ENCODE measurements around the gene TSEN54. TPM values are rescaled to one million over a fixed set of nuclear protein-coding genes. Genes with fewer than 3 reads are reported as not detected.

Gene TSEN54
- total RNA-seq, 1 experiment from 2014 or later = 87.3 TPM

- Histone ChIP-seq H3K9me2 (ENCODE audit: insufficient read depth) (no peaks in the 10 kb centered on the region), H3K4me1 (ENCODE audit: control insufficient read depth in 1 of 2, insufficient read depth in 2 of 2, low read length in 2 of 2) (peaks cover 0 to 14% of the 10 kb centered on the region in 2 experiments; a peak in 1 of 4 replicates), H3K27me3 (ENCODE audit: insufficient read depth, low read length) (no peaks in the 10 kb centered on the region), H2AFZ (ENCODE audit: low read depth, low read length, poor library complexity, severe bottlenecking) (no peak overlapping the region), H3K4me2 (ENCODE audit: low read length) (no peak overlapping the region), H3K9me3 (ENCODE audit: control insufficient read depth in 1 of 2, insufficient read depth in 1 of 2, low read depth in 1 of 2, low read length in 2 of 2) (no peaks in the 10 kb centered on the region), H3K9ac (ENCODE audit: low read length) (no peak overlapping the region), H3K27ac (ENCODE audit: low read depth, low read length) (no peak overlapping the region), H3K79me2 (ENCODE audit: insufficient read depth, low read length) (peaks cover 7% of the 10 kb centered on the region; the same call in 1 of the 2 replicates), H3K4me3 (replicated peaks in 1 of 2; ENCODE audit: low read depth in 1 of 2, low read length in 2 of 2) (no peak overlapping the region), H3K36me3 (ENCODE audit: control insufficient read depth in 1 of 2, insufficient read depth in 2 of 2, low read length in 2 of 2) (peaks cover 15 to 30% of the 10 kb centered on the region in 2 experiments; a peak in 2 of 4 replicates), H4K20me1 (ENCODE audit: insufficient read depth) (no peaks in the 10 kb centered on the region)
- intact Hi-C loops (cut with micrococcal nuclease) = no loop called here
- no peak for DNase-seq (ENCODE audit: low read depth, low spot score)
- CTCF ChIA-PET = interaction anchor here (0.5 to 1.3 kb wide), 3 partner anchors 11 to 96 kb away, joined by 3 to 4 read pairs (median 4); partner anchors contain the start of gene TSEN54
- no peak for TF ChIP-seq EGR1 (IDR thresholded peaks at IDR 0.05; ENCODE audit: low read depth)
- TF ChIP-seq MAX (IDR thresholded peaks at IDR 0.05) = no peak
- TF ChIP-seq SRF (IDR thresholded peaks at IDR 0.05; ENCODE audit: low read depth) = no peak
- TF ChIP-seq, protein P1, sequence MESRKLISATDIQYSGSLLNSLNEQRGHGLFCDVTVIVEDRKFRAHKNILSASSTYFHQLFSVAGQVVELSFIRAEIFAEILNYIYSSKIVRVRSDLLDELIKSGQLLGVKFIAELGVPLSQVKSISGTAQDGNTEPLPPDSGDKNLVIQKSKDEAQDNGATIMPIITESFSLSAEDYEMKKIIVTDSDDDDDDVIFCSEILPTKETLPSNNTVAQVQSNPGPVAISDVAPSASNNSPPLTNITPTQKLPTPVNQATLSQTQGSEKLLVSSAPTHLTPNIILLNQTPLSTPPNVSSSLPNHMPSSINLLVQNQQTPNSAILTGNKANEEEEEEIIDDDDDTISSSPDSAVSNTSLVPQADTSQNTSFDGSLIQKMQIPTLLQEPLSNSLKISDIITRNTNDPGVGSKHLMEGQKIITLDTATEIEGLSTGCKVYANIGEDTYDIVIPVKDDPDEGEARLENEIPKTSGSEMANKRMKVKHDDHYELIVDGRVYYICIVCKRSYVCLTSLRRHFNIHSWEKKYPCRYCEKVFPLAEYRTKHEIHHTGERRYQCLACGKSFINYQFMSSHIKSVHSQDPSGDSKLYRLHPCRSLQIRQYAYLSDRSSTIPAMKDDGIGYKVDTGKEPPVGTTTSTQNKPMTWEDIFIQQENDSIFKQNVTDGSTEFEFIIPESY (IDR thresholded peaks at IDR 0.05; ENCODE audit: extremely low read depth, insufficient replicate concordance, low read length) = no peak
- TF ChIP-seq REST (IDR thresholded peaks at IDR 0.05; ENCODE audit: low read depth) = no peak
- no peak for TF ChIP-seq SIN3A (IDR thresholded peaks at IDR 0.05; ENCODE audit: low read depth)
- no peak for TF ChIP-seq POLR2A (IDR thresholded peaks at IDR 0.05; ENCODE audit: borderline replicate concordance, extremely low read depth, insufficient read depth, insufficient read length)
- TF ChIP-seq, protein P2, sequence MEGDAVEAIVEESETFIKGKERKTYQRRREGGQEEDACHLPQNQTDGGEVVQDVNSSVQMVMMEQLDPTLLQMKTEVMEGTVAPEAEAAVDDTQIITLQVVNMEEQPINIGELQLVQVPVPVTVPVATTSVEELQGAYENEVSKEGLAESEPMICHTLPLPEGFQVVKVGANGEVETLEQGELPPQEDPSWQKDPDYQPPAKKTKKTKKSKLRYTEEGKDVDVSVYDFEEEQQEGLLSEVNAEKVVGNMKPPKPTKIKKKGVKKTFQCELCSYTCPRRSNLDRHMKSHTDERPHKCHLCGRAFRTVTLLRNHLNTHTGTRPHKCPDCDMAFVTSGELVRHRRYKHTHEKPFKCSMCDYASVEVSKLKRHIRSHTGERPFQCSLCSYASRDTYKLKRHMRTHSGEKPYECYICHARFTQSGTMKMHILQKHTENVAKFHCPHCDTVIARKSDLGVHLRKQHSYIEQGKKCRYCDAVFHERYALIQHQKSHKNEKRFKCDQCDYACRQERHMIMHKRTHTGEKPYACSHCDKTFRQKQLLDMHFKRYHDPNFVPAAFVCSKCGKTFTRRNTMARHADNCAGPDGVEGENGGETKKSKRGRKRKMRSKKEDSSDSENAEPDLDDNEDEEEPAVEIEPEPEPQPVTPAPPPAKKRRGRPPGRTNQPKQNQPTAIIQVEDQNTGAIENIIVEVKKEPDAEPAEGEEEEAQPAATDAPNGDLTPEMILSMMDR (IDR thresholded peaks at IDR 0.05 in 2 of 3, conservative IDR thresholded peaks at IDR 0.05 in 1 of 3; ENCODE audit: borderline replicate concordance in 1 of 3, insufficient read depth in 1 of 3, low read depth in 2 of 3, low read length in 2 of 3) = no peak
- TF ChIP-seq SP1 (IDR thresholded peaks at IDR 0.05; ENCODE audit: low read depth) = no peak
- no peak for TF ChIP-seq EZH2phosphoT487 (IDR thresholded peaks at IDR 0.05; ENCODE audit: borderline replicate concordance)
- no peak for TF ChIP-seq JUND (IDR thresholded peaks at IDR 0.05)
- no peak for TF ChIP-seq TCF7L2 (IDR thresholded peaks at IDR 0.05; ENCODE audit: borderline replicate concordance, extremely low read depth, insufficient read depth, insufficient read length)
- TF ChIP-seq CEBPB (IDR thresholded peaks at IDR 0.05; ENCODE audit: low read depth) = no peak
- no peak for TF ChIP-seq POLR2AphosphoS5 (IDR thresholded peaks at IDR 0.05; ENCODE audit: low read depth, low read length)
- TF ChIP-seq EZH2 (IDR thresholded peaks at IDR 0.05) = no peak
- TF ChIP-seq YY1 (IDR thresholded peaks at IDR 0.05; ENCODE audit: extremely low read depth, insufficient replicate concordance, low read depth, low read length) = no peak
- no peak for ATAC-seq
- RAD21 ChIA-PET (ENCODE audit: low non-redundant PET in 1 of 2, low total read pairs in 2 of 2, uncharacterized antibody in 2 of 2, unreplicated experiment in 2 of 2) = no interaction called here
- no TSS peak for BruUV-seq (replicated peaks)
- POLR2A ChIA-PET = no interaction called here
These were observed 10.7 kb upstream of the TSEN54 start for GRCh38 chr17:75505640-75506039.
